SU-DHL-6 (cell line): ENCODE data around the gene NOTCH2.
"Not testable (repeated sequence)": the region's sequence is repeated elsewhere in the genome, so short reads cannot be mapped to it uniquely, and the experiment has no call there.

Experiments
- EZH2phosphoT487 ChIP-seq: fragments of 200-600 bp; sonication (generic), shearing (Covaris generic); conservative IDR thresholded peaks from 2 replicates; pipeline ENCODE4 v1.6.1; 2018; ENCODE audit warnings: mild to moderate bottlenecking, antibody characterized with exemption, low read length, moderate library complexity, mixed read lengths
- TF ChIP-seq, protein P1 (sequence below): fragments of 200-600 bp; sonication (generic); IDR thresholded peaks from one replicate; pipeline ENCODE4 v1.5.1; 2017; ENCODE audit warnings: antibody characterized with exemption, mild to moderate bottlenecking, low read length, moderate library complexity; ENCODE audit not compliant: insufficient read depth, poor library complexity, severe bottlenecking

DNA sequence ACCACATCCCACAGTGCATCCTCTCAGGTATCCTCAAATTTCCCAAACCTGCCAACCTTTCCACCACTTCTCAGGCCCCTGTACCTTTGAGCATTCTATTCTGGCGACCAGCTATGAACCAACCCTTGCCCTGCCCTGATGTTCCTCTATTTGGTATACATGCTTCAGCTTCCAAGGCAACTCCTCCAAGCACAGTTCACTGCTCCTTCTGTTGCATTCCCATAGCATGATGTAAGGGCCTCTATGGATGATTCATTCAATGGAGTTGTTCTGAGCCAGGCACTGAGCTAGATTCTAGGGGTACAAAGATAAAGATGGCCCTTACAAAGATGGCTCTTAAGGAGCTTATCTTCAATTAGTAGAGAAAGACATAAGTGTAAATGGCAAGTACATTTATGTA lies 21.4 kb upstream of the NOTCH2 start:
- TF ChIP-seq, protein P1, sequence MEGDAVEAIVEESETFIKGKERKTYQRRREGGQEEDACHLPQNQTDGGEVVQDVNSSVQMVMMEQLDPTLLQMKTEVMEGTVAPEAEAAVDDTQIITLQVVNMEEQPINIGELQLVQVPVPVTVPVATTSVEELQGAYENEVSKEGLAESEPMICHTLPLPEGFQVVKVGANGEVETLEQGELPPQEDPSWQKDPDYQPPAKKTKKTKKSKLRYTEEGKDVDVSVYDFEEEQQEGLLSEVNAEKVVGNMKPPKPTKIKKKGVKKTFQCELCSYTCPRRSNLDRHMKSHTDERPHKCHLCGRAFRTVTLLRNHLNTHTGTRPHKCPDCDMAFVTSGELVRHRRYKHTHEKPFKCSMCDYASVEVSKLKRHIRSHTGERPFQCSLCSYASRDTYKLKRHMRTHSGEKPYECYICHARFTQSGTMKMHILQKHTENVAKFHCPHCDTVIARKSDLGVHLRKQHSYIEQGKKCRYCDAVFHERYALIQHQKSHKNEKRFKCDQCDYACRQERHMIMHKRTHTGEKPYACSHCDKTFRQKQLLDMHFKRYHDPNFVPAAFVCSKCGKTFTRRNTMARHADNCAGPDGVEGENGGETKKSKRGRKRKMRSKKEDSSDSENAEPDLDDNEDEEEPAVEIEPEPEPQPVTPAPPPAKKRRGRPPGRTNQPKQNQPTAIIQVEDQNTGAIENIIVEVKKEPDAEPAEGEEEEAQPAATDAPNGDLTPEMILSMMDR, result not testable (repeated sequence)
- not testable (repeated sequence) for TF ChIP-seq EZH2phosphoT487
